K562 (cell line): ENCODE measurements around the gene WDR76. TPM values are rescaled to one million over a fixed set of nuclear protein-coding genes. Genes with fewer than 3 reads are reported as not detected.
A peak's percentile ranks its signal among the peaks of the same experiment; 100 is the strongest.

ENCODE experiments used
- E2F6 ChIP-seq, 2 experiments: IDR thresholded peaks; 2 replicates each; pipeline ENCODE4 v1.6.1; 2011; ENCODE audit warnings: borderline replicate concordance in 1 of 2, control low read depth in 1 of 2, low read depth in 1 of 2, low read length in 1 of 2, mild to moderate bottlenecking in 1 of 2, mixed read lengths in 1 of 2, moderate library complexity in 1 of 2; ENCODE audit not compliant: insufficient read depth in 1 of 2, insufficient read length in 1 of 2, poor library complexity in 1 of 2, severe bottlenecking in 1 of 2; ENCODE audit errors: extremely low read depth in 1 of 2
- ETV1 ChIP-seq: fragments of 450-650 bp; conservative IDR thresholded peaks from 2 replicates; pipeline ENCODE4 v1.6.1; 2016; ENCODE audit warnings: missing genetic modification characterization, control low read depth, low read depth, missing compliant biosample characterization
- FOXP4 ChIP-seq: sonication (generic); formaldehyde crosslinking; IDR thresholded peaks from 2 replicates; pipeline ENCODE4 v1.8.0; 2022; ENCODE audit warnings: mild to moderate bottlenecking, missing genetic modification reagents, borderline replicate concordance
- GTF2E2 ChIP-seq: fragments of 200-800 bp; sonication (Bioruptor generic); IDR thresholded peaks from 2 replicates; pipeline ENCODE4 v1.6.1; 2016; ENCODE audit warnings: missing genetic modification characterization, missing compliant biosample characterization
- MCM2 ChIP-seq: fragments of 450-650 bp; IDR thresholded peaks from 2 replicates; pipeline ENCODE4 v1.6.1; 2017; ENCODE audit warnings: low read depth, mild to moderate bottlenecking
- NRF1 ChIP-seq, 2 experiments: fragments of 450-650 bp; IDR thresholded peaks in 1 of 2; conservative IDR thresholded peaks in 1 of 2; 2 replicates each; pipeline ENCODE4 v1.6.1; 2014; ENCODE audit warnings: mild to moderate bottlenecking in 2 of 2
- POLR2H ChIP-seq: IDR thresholded peaks from 2 replicates; pipeline ENCODE4 v1.6.1; 2016; ENCODE audit warnings: missing genetic modification characterization, low read depth, mild to moderate bottlenecking, control low read depth, missing compliant biosample characterization, moderate library complexity
- PRPF4 ChIP-seq: fragments of 200-400 bp; formaldehyde crosslinking; IDR thresholded peaks from one replicate; pipeline ENCODE4 v1.6.1; 2017; ENCODE audit warnings: low read length, low read depth, mild to moderate bottlenecking; ENCODE audit not compliant: insufficient read depth, poor library complexity, severe bottlenecking
- TAF1 ChIP-seq: IDR thresholded peaks from 2 replicates; pipeline ENCODE4 v1.6.1; 2011; ENCODE audit warnings: mild to moderate bottlenecking, low read length, moderate library complexity; ENCODE audit not compliant: insufficient read depth, control insufficient read depth, severe bottlenecking; ENCODE audit errors: extremely low read depth
- TEAD1 ChIP-seq, 2 experiments: fragments of 450-650 bp in 1 of 2; sonication (generic) in 1 of 2; formaldehyde crosslinking; IDR thresholded peaks; 2 replicates each; pipeline versions ENCODE4 v1.4.0 to v1.8.0; 2020 to 2022; ENCODE audit warnings: mild to moderate bottlenecking in 2 of 2, missing genetic modification reagents in 1 of 2
- YY1 ChIP-seq, 3 experiments: IDR thresholded peaks; 2 replicates each; pipeline ENCODE4 v1.6.1; 2011; ENCODE audit warnings: low read length in 2 of 3, mild to moderate bottlenecking in 2 of 3, moderate library complexity in 2 of 3, borderline replicate concordance in 1 of 3, control low read depth in 1 of 3, low read depth in 1 of 3; ENCODE audit not compliant: insufficient read depth in 3 of 3, insufficient replicate concordance in 2 of 3, control insufficient read depth in 1 of 3, insufficient read length in 1 of 3; ENCODE audit errors: extremely low read depth in 1 of 3
- ZNF274 ChIP-seq: IDR thresholded peaks from 2 replicates; pipeline ENCODE4 v1.6.1; 2011; ENCODE audit warnings: low read depth, mild to moderate bottlenecking, low read length, moderate library complexity, borderline replicate concordance
- ZNF282 ChIP-seq: sonication (generic); formaldehyde crosslinking; IDR thresholded peaks from 2 replicates; pipeline ENCODE4 v1.8.1; 2023; ENCODE audit warnings: missing genetic modification reagents
- polyA plus RNA-seq, 8 experiments: library from polyadenylated mRNA; depleted of rRNA in 4 of 8; stranded (reverse) in 5 of 8; unstranded in 3 of 8; fragments of >200 nt; fragmentation: Nextera tagmentation in 2 of 8; fragmentation: Illumina TruSeq in 1 of 8; extraction: Ambion mirVana in 2 of 8; extraction: Trizol in 1 of 8; gene quantifications; 2 replicates each; pipeline versions ENCODE4 v1.2.1 to v1.2.3, GENCODE V29; 2011 to 2014; ENCODE audit warnings: inconsistent platforms in 1 of 8, missing spikeins in 1 of 8
- total RNA-seq, 7 experiments: library from RNA; depleted of rRNA in 6 of 7; stranded (reverse); fragments of >200 nt in 6 of 7; fragmentation: Illumina TruSeq in 2 of 7; extraction: Trizol in 2 of 7; gene quantifications; 2 replicates each; pipeline versions ENCODE4 v1.2.1 to v1.2.3, GENCODE V29; 2011 to 2021; ENCODE audit warnings: low replicate concordance in 1 of 7
- TF ChIP-seq, protein P1 (sequence below): sonication (generic); formaldehyde crosslinking; IDR thresholded peaks from 2 replicates; pipeline ENCODE4 v1.8.0; 2022; ENCODE audit warnings: missing genetic modification reagents, mild to moderate bottlenecking, moderate library complexity, borderline replicate concordance
- TF ChIP-seq, protein P2 (sequence below): fragments of 450-650 bp; IDR thresholded peaks from 2 replicates; pipeline ENCODE4 v1.6.1; 2017; ENCODE audit warnings: antibody characterized with exemption, mild to moderate bottlenecking

WDR76 gene
- total and polyA plus RNA-seq, 9 of the 15 experiments (the other 6 are each of a cell fraction or from before 2014, with no cell fraction given): 9.8 to 69.5 (median 44.4) TPM

DNA sequence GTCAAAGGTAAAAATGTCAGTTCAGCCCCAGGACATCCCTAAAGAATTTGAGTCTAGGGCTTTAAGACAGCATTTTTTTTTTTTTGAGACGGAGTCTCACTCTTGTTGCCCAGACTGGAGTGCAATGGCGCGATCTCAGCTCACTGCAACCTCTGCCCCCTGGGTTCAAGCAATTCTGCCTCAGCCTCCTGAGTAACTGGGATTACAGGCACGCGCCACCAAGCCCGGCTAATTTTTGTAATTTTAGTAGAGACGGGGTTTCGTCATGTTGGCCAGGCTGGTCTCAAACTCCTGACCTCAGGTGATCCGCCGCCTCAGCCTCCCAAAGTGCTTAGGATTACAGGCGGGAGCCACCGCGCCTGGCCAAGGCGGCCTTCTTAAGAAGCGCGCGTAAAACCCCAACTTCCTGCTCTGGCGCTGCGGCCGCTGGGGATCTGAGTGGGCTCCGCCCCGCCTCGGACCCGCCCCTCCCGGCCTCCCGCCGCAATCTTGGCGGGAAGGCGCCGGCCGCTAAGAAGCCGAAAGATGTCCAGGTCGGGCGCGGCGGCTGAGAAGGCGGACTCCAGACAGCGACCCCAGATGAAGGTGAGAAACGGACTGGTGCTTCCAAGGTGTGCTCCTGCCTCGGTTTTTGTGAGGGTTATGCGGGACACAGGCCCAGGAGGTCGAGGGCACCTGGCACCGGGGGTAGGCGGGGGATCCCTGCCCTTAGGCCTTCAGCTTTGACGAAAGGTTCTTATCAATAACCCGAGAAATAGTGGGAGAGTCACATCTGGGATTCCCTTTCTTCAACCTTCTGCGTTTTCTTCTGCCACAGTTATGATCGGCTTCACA is at the start of gene WDR76 (continued):
- TF ChIP-seq YY1 (IDR thresholded peaks at IDR 0.05; ENCODE audit: borderline replicate concordance in 1 of 3, control insufficient read depth in 1 of 3, extremely low read depth in 1 of 3, insufficient read depth in 3 of 3, insufficient read length in 1 of 3, insufficient replicate concordance in 2 of 3, low read depth in 1 of 3, low read length in 2 of 3): peak in 2 of 3 experiments; percentile 57 to 74
- TF ChIP-seq E2F6 (IDR thresholded peaks at IDR 0.05; ENCODE audit: borderline replicate concordance in 1 of 2, extremely low read depth in 1 of 2, insufficient read depth in 1 of 2, insufficient read length in 1 of 2, low read depth in 1 of 2, low read length in 1 of 2, poor library complexity in 1 of 2, severe bottlenecking in 1 of 2): peak; percentile 89 to 97
- no peak for TF ChIP-seq ZNF274
- TF ChIP-seq TEAD1 (CRISPR knock-in tag; IDR thresholded peaks at IDR 0.05): peak in 1 of 2 experiments; percentile 64; a peak in 1 of 4 replicates
- no peak for TF ChIP-seq PRPF4
- peak; percentile 53; the same call in 1 of the 2 replicates for TF ChIP-seq FOXP4 (CRISPR knock-in tag)
- TF ChIP-seq, protein P1, sequence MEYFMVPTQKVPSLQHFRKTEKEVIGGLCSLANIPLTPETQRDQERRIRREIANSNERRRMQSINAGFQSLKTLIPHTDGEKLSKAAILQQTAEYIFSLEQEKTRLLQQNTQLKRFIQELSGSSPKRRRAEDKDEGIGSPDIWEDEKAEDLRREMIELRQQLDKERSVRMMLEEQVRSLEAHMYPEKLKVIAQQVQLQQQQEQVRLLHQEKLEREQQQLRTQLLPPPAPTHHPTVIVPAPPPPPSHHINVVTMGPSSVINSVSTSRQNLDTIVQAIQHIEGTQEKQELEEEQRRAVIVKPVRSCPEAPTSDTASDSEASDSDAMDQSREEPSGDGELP: peak; percentile 90
- peak; percentile 84 for TF ChIP-seq POLR2H (tag)
- TF ChIP-seq ETV1 (tag): peak; percentile 57; the same call in 1 of the 2 replicates
- TF ChIP-seq MCM2: no peak
- TF ChIP-seq GTF2E2 (tag): peak; percentile 83
- peak; percentile 71 to 72 for TF ChIP-seq NRF1 (conservative IDR thresholded peaks at IDR 0.05 in 1 of 2, IDR thresholded peaks at IDR 0.05 in 1 of 2)
- TF ChIP-seq, protein P2, sequence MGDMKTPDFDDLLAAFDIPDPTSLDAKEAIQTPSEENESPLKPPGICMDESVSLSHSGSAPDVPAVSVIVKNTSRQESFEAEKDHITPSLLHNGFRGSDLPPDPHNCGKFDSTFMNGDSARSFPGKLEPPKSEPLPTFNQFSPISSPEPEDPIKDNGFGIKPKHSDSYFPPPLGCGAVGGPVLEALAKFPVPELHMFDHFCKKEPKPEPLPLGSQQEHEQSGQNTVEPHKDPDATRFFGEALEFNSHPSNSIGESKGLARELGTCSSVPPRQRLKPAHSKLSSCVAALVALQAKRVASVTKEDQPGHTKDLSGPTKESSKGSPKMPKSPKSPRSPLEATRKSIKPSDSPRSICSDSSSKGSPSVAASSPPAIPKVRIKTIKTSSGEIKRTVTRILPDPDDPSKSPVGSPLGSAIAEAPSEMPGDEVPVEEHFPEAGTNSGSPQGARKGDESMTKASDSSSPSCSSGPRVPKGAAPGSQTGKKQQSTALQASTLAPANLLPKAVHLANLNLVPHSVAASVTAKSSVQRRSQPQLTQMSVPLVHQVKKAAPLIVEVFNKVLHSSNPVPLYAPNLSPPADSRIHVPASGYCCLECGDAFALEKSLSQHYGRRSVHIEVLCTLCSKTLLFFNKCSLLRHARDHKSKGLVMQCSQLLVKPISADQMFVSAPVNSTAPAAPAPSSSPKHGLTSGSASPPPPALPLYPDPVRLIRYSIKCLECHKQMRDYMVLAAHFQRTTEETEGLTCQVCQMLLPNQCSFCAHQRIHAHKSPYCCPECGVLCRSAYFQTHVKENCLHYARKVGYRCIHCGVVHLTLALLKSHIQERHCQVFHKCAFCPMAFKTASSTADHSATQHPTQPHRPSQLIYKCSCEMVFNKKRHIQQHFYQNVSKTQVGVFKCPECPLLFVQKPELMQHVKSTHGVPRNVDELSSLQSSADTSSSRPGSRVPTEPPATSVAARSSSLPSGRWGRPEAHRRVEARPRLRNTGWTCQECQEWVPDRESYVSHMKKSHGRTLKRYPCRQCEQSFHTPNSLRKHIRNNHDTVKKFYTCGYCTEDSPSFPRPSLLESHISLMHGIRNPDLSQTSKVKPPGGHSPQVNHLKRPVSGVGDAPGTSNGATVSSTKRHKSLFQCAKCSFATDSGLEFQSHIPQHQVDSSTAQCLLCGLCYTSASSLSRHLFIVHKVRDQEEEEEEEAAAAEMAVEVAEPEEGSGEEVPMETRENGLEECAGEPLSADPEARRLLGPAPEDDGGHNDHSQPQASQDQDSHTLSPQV: peak; percentile 94
- peak; percentile 81 for TF ChIP-seq TAF1
- TF ChIP-seq ZNF282 (CRISPR knock-in tag): no peak
